ENCODE measurements around the gene ZNF365. TPM values are rescaled to one million over a fixed set of nuclear protein-coding genes. Genes with fewer than 3 reads are reported as not detected.
"Not testable (repeated sequence)": the region's sequence is repeated elsewhere in the genome, so short reads cannot be mapped to it uniquely, and the experiment has no call there.

Gene ZNF365
- polyA plus RNA-seq, 3 donors from 2014 or later, result 4.2 to 9.8 (median 5.4) TPM

GRCh38 chr10:62402508-62402907 is 28.3 kb downstream of the ZNF365 start:
- H3K4me3 Mint-ChIP-seq, result no peak overlapping the region
- no peak overlapping the region for H3K27ac Mint-ChIP-seq
- DNase-seq, result no peak
- H3K9me3 Mint-ChIP-seq, result peaks cover 0 to 4% (median under 1%) of the 10 kb centered on the region in 6 donors
- peaks cover 0 to 3% (median 2%) of the 10 kb centered on the region in 3 donors for H3K27me3 Mint-ChIP-seq (ENCODE audit: low read depth in 3 of 3)
- peaks cover 0 to 6% of the 10 kb centered on the region in 2 donors for H3K4me1 Mint-ChIP-seq
- H3K36me3 Mint-ChIP-seq, result peaks cover 24 to 31% (median 26%) of the 10 kb centered on the region in 3 donors

GRCh38 chr10:62410528-62410927 is 36.4 kb downstream of the ZNF365 start:
- Mint-ChIP-seq H3K27me3 (ENCODE audit: low read depth in 3 of 3) (peaks cover 5 to 11% (median 7%) of the 10 kb centered on the region in 3 donors), H3K9me3 (peaks cover 9 to 32% (median 21%) of the 10 kb centered on the region in 6 donors), H3K36me3 (peaks cover 26 to 36% (median 30%) of the 10 kb centered on the region in 3 donors)
- not testable (repeated sequence) for H3K27ac Mint-ChIP-seq, H3K4me1 Mint-ChIP-seq, DNase-seq, H3K4me3 Mint-ChIP-seq

- H3K4me3 Mint-ChIP-seq, result not testable (repeated sequence)
Observed at GRCh38 chr10:62410934-62411333, 36.8 kb downstream of the ZNF365 start.

GRCh38 chr10:62413048-62413447 is 38.9 kb downstream of the ZNF365 start:
- no peak for DNase-seq
- H3K4me1 Mint-ChIP-seq, result no peaks in the 10 kb centered on the region
- peaks cover 4 to 15% (median 5%) of the 10 kb centered on the region in 3 donors for H3K27me3 Mint-ChIP-seq (ENCODE audit: low read depth in 3 of 3)
- H3K9me3 Mint-ChIP-seq, result peaks cover 8 to 22% (median 21%) of the 10 kb centered on the region in 6 donors
- peaks cover 15 to 22% (median 21%) of the 10 kb centered on the region in 3 donors for H3K36me3 Mint-ChIP-seq
- no peak overlapping the region for H3K4me3 Mint-ChIP-seq
- no peak overlapping the region for H3K27ac Mint-ChIP-seq

More at GRCh38 chr10:62410934-62411333, 36.8 kb downstream of the ZNF365 start:
- DNase-seq, H3K27ac Mint-ChIP-seq, H3K4me1 Mint-ChIP-seq: not testable (repeated sequence)
- peaks cover 5 to 11% (median 7%) of the 10 kb centered on the region in 3 donors for H3K27me3 Mint-ChIP-seq (ENCODE audit: low read depth in 3 of 3)
- H3K9me3 Mint-ChIP-seq, result peaks cover 9 to 32% (median 21%) of the 10 kb centered on the region in 6 donors
- peaks cover 26 to 36% (median 30%) of the 10 kb centered on the region in 3 donors for H3K36me3 Mint-ChIP-seq

- H3K27me3 Mint-ChIP-seq (ENCODE audit: low read depth in 3 of 3), result peaks cover 4 to 12% (median 5%) of the 10 kb centered on the region in 3 donors
- no peaks in the 10 kb centered on the region for H3K4me1 Mint-ChIP-seq
Observed at GRCh38 chr10:62413652-62414051, 39.5 kb downstream of the ZNF365 start.

GRCh38 chr10:62414359-62414758 is 40.2 kb downstream of the ZNF365 start:
- H3K4me1 Mint-ChIP-seq, result no peaks in the 10 kb centered on the region
- DNase-seq, result peak in 2 of 3 donors; percentile 3 to 7
- peaks cover 4 to 12% (median 5%) of the 10 kb centered on the region in 3 donors for H3K27me3 Mint-ChIP-seq (ENCODE audit: low read depth in 3 of 3)
- peaks cover 14 to 19% (median 15%) of the 10 kb centered on the region in 3 donors for H3K36me3 Mint-ChIP-seq
- H3K9me3 Mint-ChIP-seq, result peaks cover 6 to 21% (median 19%) of the 10 kb centered on the region in 6 donors
- H3K4me3 Mint-ChIP-seq, result no peak overlapping the region
- H3K27ac Mint-ChIP-seq, result no peak overlapping the region

More at GRCh38 chr10:62413652-62414051, 39.5 kb downstream of the ZNF365 start:
- Mint-ChIP-seq H3K27ac (no peak overlapping the region), H3K9me3 (peaks cover 6 to 21% (median 20%) of the 10 kb centered on the region in 6 donors), H3K4me3 (no peak overlapping the region), H3K36me3 (peaks cover 15 to 19% (median 15%) of the 10 kb centered on the region in 3 donors)
- no peak for DNase-seq

- no peaks in the 10 kb centered on the region for H3K9me3 Mint-ChIP-seq
- H3K36me3 Mint-ChIP-seq, result peaks cover 0 to 7% (median 0%) of the 10 kb centered on the region in 3 donors
- no peak for DNase-seq
Observed at GRCh38 chr10:62422068-62422590, 48.0 kb downstream of the ZNF365 start.

GRCh38 chr10:62424026-62424425 is 49.9 kb downstream of the ZNF365 start:
- H3K27ac Mint-ChIP-seq, result no peak overlapping the region
- H3K36me3 Mint-ChIP-seq, result peaks cover 3 to 10% (median 7%) of the 10 kb centered on the region in 3 donors
- H3K9me3 Mint-ChIP-seq, result peaks cover 0 to 3% (median 0%) of the 10 kb centered on the region in 6 donors
- peak in 2 of 3 donors; percentile 1 to 19 for DNase-seq
- H3K4me1 Mint-ChIP-seq, result no peaks in the 10 kb centered on the region
- peaks cover 0 to 9% (median 2%) of the 10 kb centered on the region in 3 donors for H3K27me3 Mint-ChIP-seq (ENCODE audit: low read depth in 3 of 3)
- no peak overlapping the region for H3K4me3 Mint-ChIP-seq

More at GRCh38 chr10:62422068-62422590, 48.0 kb downstream of the ZNF365 start:
- Mint-ChIP-seq H3K27me3 (ENCODE audit: low read depth in 3 of 3) (peaks cover 0 to 9% (median 4%) of the 10 kb centered on the region in 3 donors), H3K4me3 (no peak overlapping the region), H3K4me1 (no peaks in the 10 kb centered on the region), H3K27ac (no peak overlapping the region)

- peaks cover 0 to 3% (median 0%) of the 10 kb centered on the region in 6 donors for H3K9me3 Mint-ChIP-seq
- H3K4me3 Mint-ChIP-seq, result no peak overlapping the region
- peaks cover 0 to 5% (median 2%) of the 10 kb centered on the region in 3 donors for H3K27me3 Mint-ChIP-seq (ENCODE audit: low read depth in 3 of 3)
- H3K4me1 Mint-ChIP-seq, result no peaks in the 10 kb centered on the region
- no peak overlapping the region for H3K27ac Mint-ChIP-seq
- H3K36me3 Mint-ChIP-seq, result peaks cover 3 to 7% (median 6%) of the 10 kb centered on the region in 3 donors
- no peak for DNase-seq
Observed at GRCh38 chr10:62426086-62426485, 51.9 kb downstream of the ZNF365 start.

- Mint-ChIP-seq H3K4me1 (no peaks in the 10 kb centered on the region), H3K36me3 (peaks cover 3 to 7% (median 3%) of the 10 kb centered on the region in 3 donors), H3K27me3 (ENCODE audit: low read depth in 3 of 3) (peaks cover 0 to 5% (median 2%) of the 10 kb centered on the region in 3 donors), H3K9me3 (peaks cover 0 to 3% (median 0%) of the 10 kb centered on the region in 6 donors), H3K27ac (no peak overlapping the region), H3K4me3 (no peak overlapping the region)
- DNase-seq, result no peak
Observed at GRCh38 chr10:62426600-62426999, 52.4 kb downstream of the ZNF365 start.

GRCh38 chr10:62430881-62431280 is 56.7 kb downstream of the ZNF365 start:
- Mint-ChIP-seq H3K4me3 (no peak overlapping the region), H3K9me3 (peaks cover 0 to 3% (median 0%) of the 10 kb centered on the region in 6 donors), H3K27me3 (ENCODE audit: low read depth in 3 of 3) (peaks cover 1 to 5% (median 2%) of the 10 kb centered on the region in 3 donors), H3K36me3 (peaks cover 3 to 7% (median 3%) of the 10 kb centered on the region in 3 donors), H3K4me1 (no peaks in the 10 kb centered on the region), H3K27ac (no peak overlapping the region)
- DNase-seq, result no peak

GRCh38 chr10:62433181-62433692 is 59.1 kb downstream of the ZNF365 start:
- Mint-ChIP-seq H3K9me3 (peaks cover 0 to 2% (median 0%) of the 10 kb centered on the region in 6 donors), H3K4me3 (no peak overlapping the region), H3K4me1 (peaks cover 2 to 4% of the 10 kb centered on the region in 2 donors), H3K36me3 (peaks cover 2 to 3% (median 3%) of the 10 kb centered on the region in 3 donors), H3K27ac (peak overlapping the region in 1 of 6 donors; percentile 54), H3K27me3 (ENCODE audit: low read depth in 3 of 3) (peaks cover 0 to 3% (median 2%) of the 10 kb centered on the region in 3 donors)
- DNase-seq, result no peak

- H3K9me3 Mint-ChIP-seq, result no peaks in the 10 kb centered on the region
- no peak overlapping the region for H3K4me3 Mint-ChIP-seq
- DNase-seq, result no peak
- H3K27me3 Mint-ChIP-seq (ENCODE audit: low read depth in 3 of 3), result peaks cover 0 to 3% (median 0%) of the 10 kb centered on the region in 3 donors
- H3K36me3 Mint-ChIP-seq, result no peaks in the 10 kb centered on the region
- peaks cover 2 to 4% of the 10 kb centered on the region in 2 donors for H3K4me1 Mint-ChIP-seq
- H3K27ac Mint-ChIP-seq, result no peak overlapping the region
Observed at GRCh38 chr10:62433901-62434300, 59.7 kb downstream of the ZNF365 start.

GRCh38 chr10:62437696-62438095 is 63.5 kb downstream of the ZNF365 start:
- Mint-ChIP-seq H3K4me1 (peaks cover 2 to 4% of the 10 kb centered on the region in 2 donors), H3K36me3 (no peaks in the 10 kb centered on the region), H3K4me3 (no peak overlapping the region), H3K27me3 (ENCODE audit: low read depth in 3 of 3) (peaks cover 0 to 5% (median under 1%) of the 10 kb centered on the region in 3 donors), H3K9me3 (no peaks in the 10 kb centered on the region), H3K27ac (no peak overlapping the region)
- peak; percentile 56 to 66 (median 59) for DNase-seq
